H9 (cell line): ENCODE results near the gene HAUS1. TPM values are rescaled to one million over a fixed set of nuclear protein-coding genes. Genes with fewer than 3 reads are reported as not detected.

ENCODE experiments used
- DNase-seq: peaks from one replicate; pipeline ENCODE4 v3.0.0-alpha.2; 2017
- H2AFZ ChIP-seq: one replicate; pipeline ENCODE4 v1.6.1; 2013; ENCODE audit warnings: mild to moderate bottlenecking, low read length, control low read depth, moderate library complexity
- H2AK5ac ChIP-seq: 2 replicates; pipeline ENCODE4 v1.6.1; 2013; ENCODE audit warnings: low read length, control low read depth, mixed read lengths; ENCODE audit not compliant: insufficient read length
- H2BK120ac ChIP-seq: one replicate; pipeline ENCODE4 v1.6.1; 2013; ENCODE audit warnings: low read depth, mild to moderate bottlenecking, low read length, control low read depth, inconsistent platforms; ENCODE audit not compliant: poor library complexity, severe bottlenecking
- H2BK12ac ChIP-seq: 2 replicates; pipeline ENCODE4 v1.6.1; 2013; ENCODE audit warnings: low read length, control low read depth, mixed read lengths, low read depth; ENCODE audit not compliant: insufficient read length
- H2BK15ac ChIP-seq: 2 replicates; pipeline ENCODE4 v1.6.1; 2013; ENCODE audit warnings: low read depth, low read length, control low read depth
- H2BK20ac ChIP-seq: one replicate; pipeline ENCODE4 v1.6.1; 2013; ENCODE audit warnings: low read depth, mild to moderate bottlenecking, low read length, control low read depth, inconsistent platforms; ENCODE audit not compliant: poor library complexity, severe bottlenecking
- H2BK5ac ChIP-seq: 2 replicates; pipeline ENCODE4 v1.6.1; 2013; ENCODE audit warnings: low read length, control low read depth, mixed read lengths; ENCODE audit not compliant: insufficient read length
- H3K14ac ChIP-seq: 2 replicates; pipeline ENCODE4 v1.6.1; 2013; ENCODE audit warnings: low read length, control low read depth; ENCODE audit not compliant: insufficient read depth
- H3K18ac ChIP-seq: 2 replicates; pipeline ENCODE4 v1.6.1; 2013; ENCODE audit warnings: low read depth, mild to moderate bottlenecking, mixed read lengths, low read length, control low read depth; ENCODE audit not compliant: insufficient read length
- H3K23ac ChIP-seq: 2 replicates; pipeline ENCODE4 v1.6.1; 2013; ENCODE audit warnings: low read length, control low read depth, mixed read lengths, low read depth; ENCODE audit not compliant: insufficient read length
- H3K23me2 ChIP-seq: 2 replicates; pipeline ENCODE4 v1.6.1; 2013; ENCODE audit warnings: low read depth, mild to moderate bottlenecking, mixed read lengths, low read length, control low read depth; ENCODE audit not compliant: insufficient read length, poor library complexity, severe bottlenecking
- H3K27ac ChIP-seq: 2 replicates; pipeline ENCODE4 v1.5.1; 2013; ENCODE audit warnings: low read length, control low read depth, mixed read lengths, low read depth; ENCODE audit not compliant: insufficient read length
- H3K27me3 ChIP-seq: 2 replicates; pipeline ENCODE4 v1.6.1; 2013; ENCODE audit warnings: low read length, control low read depth, inconsistent platforms; ENCODE audit not compliant: insufficient read depth
- H3K4ac ChIP-seq: 2 replicates; pipeline ENCODE4 v1.6.1; 2013; ENCODE audit warnings: low read depth, mild to moderate bottlenecking, control low read depth, inconsistent platforms, low read length, moderate library complexity
- H3K4me1 ChIP-seq: 2 replicates; pipeline ENCODE4 v1.6.1; 2013; ENCODE audit warnings: low read length, control low read depth, inconsistent platforms; ENCODE audit not compliant: insufficient read depth
- H3K4me2 ChIP-seq: 2 replicates; pipeline ENCODE4 v1.6.1; 2013; ENCODE audit warnings: low read length, control low read depth, mixed read lengths; ENCODE audit not compliant: insufficient read length, insufficient read depth
- H3K56ac ChIP-seq: 2 replicates; pipeline ENCODE4 v1.6.1; 2013; ENCODE audit warnings: low read depth, mild to moderate bottlenecking, mixed read lengths, low read length, control low read depth; ENCODE audit not compliant: insufficient read length
- H3K79me1 ChIP-seq: 2 replicates; pipeline ENCODE4 v1.6.1; 2013; ENCODE audit warnings: low read depth, mild to moderate bottlenecking, moderate library complexity, low read length, control low read depth, inconsistent platforms; ENCODE audit not compliant: insufficient read depth, poor library complexity, severe bottlenecking
- H3K79me2 ChIP-seq: 2 replicates; pipeline ENCODE4 v1.6.1; 2013; ENCODE audit warnings: low read length, control low read depth, inconsistent platforms; ENCODE audit not compliant: insufficient read depth
- H3K9ac ChIP-seq: 2 replicates; pipeline ENCODE4 v1.6.1; 2013; ENCODE audit warnings: low read length, control low read depth, mixed read lengths; ENCODE audit not compliant: insufficient read length; ENCODE audit errors: extremely low read depth
- H3K9me3 ChIP-seq: one replicate; pipeline ENCODE4 v1.6.1; 2013; ENCODE audit warnings: low read depth, low read length, inconsistent platforms; ENCODE audit not compliant: control insufficient read depth
- H3T11ph ChIP-seq: one replicate; pipeline ENCODE4 v1.6.1; 2013; ENCODE audit warnings: mild to moderate bottlenecking, low read length, control low read depth, inconsistent platforms
- H4K20me1 ChIP-seq: one replicate; pipeline ENCODE4 v1.6.1; 2013; ENCODE audit not compliant: control insufficient read depth, insufficient read length, insufficient read depth
- H4K5ac ChIP-seq: 2 replicates; pipeline ENCODE4 v1.6.1; 2013; ENCODE audit warnings: low read depth, mild to moderate bottlenecking, mixed read lengths, low read length, control low read depth; ENCODE audit not compliant: insufficient read length
- H4K8ac ChIP-seq: replicated peaks from 2 replicates; pipeline ENCODE4 v1.6.1; 2013; ENCODE audit warnings: low read length, control low read depth, mixed read lengths, low read depth; ENCODE audit not compliant: insufficient read length
- H4K91ac ChIP-seq: 2 replicates; pipeline ENCODE4 v1.6.1; 2013; ENCODE audit warnings: low read depth, mild to moderate bottlenecking, moderate library complexity, mixed read lengths, low read length, control low read depth; ENCODE audit not compliant: insufficient read length
- H3K27ac Mint-ChIP-seq, 3 experiments: 2 replicates in 2 of 3; 3 replicates in 1 of 3; pipeline ENCODE4 v1.8.0; 2020 to 2021; ENCODE audit warnings: mixed read lengths in 3 of 3, mild to moderate bottlenecking in 1 of 3, moderate library complexity in 1 of 3
- H3K27me3 Mint-ChIP-seq: 2 replicates; pipeline ENCODE4 v1.8.0; 2021; ENCODE audit warnings: low read depth, mild to moderate bottlenecking, moderate library complexity, mixed read lengths
- H3K36me3 Mint-ChIP-seq, 3 experiments: 2 replicates in 2 of 3; 3 replicates in 1 of 3; pipeline ENCODE4 v1.8.0; 2020 to 2021; ENCODE audit warnings: low read depth in 3 of 3, mixed read lengths in 3 of 3; ENCODE audit not compliant: insufficient read depth in 1 of 3
- H3K4me1 Mint-ChIP-seq, 2 experiments: 2 replicates each; pipeline ENCODE4 v1.8.0; 2020; ENCODE audit warnings: mixed read lengths in 2 of 2
- H3K4me3 Mint-ChIP-seq, 2 experiments: 2 replicates in 1 of 2; 3 replicates in 1 of 2; pipeline ENCODE4 v1.8.0; 2020 to 2021; ENCODE audit warnings: mild to moderate bottlenecking in 2 of 2, mixed read lengths in 2 of 2, moderate library complexity in 1 of 2
- H3K9me3 Mint-ChIP-seq, 2 experiments: 2 replicates in 1 of 2; 3 replicates in 1 of 2; pipeline ENCODE4 v1.8.0; 2020; ENCODE audit warnings: mild to moderate bottlenecking in 2 of 2, mixed read lengths in 2 of 2, moderate library complexity in 1 of 2
- WGBS: extraction: QIAGEN DNeasy Blood & Tissue Kit; methylation state at CpG from one replicate; pipeline ENCODE4 v1.1.7; 2013; ENCODE audit warnings: missing lambda C conversion rate, low lambda C conversion rate, mixed read lengths; ENCODE audit not compliant: insufficient read length; ENCODE audit errors: extremely low coverage; 5-methylcytosine and 5-hydroxymethylcytosine counted together
- total RNA-seq: library from RNA; stranded (reverse); gene quantifications from 2 replicates; pipeline ENCODE4 v1.2.1, GENCODE V29; 2021
- TF ChIP-seq, protein P1 (sequence below): fragments of 200-600 bp; sonication (generic); conservative IDR thresholded peaks from 3 replicates; pipeline ENCODE4 v1.8.0; 2021; ENCODE audit warnings: antibody characterized with exemption, mild to moderate bottlenecking

Gene HAUS1
- total RNA-seq, 1 experiment from 2014 or later, result 87.0 TPM

DNA sequence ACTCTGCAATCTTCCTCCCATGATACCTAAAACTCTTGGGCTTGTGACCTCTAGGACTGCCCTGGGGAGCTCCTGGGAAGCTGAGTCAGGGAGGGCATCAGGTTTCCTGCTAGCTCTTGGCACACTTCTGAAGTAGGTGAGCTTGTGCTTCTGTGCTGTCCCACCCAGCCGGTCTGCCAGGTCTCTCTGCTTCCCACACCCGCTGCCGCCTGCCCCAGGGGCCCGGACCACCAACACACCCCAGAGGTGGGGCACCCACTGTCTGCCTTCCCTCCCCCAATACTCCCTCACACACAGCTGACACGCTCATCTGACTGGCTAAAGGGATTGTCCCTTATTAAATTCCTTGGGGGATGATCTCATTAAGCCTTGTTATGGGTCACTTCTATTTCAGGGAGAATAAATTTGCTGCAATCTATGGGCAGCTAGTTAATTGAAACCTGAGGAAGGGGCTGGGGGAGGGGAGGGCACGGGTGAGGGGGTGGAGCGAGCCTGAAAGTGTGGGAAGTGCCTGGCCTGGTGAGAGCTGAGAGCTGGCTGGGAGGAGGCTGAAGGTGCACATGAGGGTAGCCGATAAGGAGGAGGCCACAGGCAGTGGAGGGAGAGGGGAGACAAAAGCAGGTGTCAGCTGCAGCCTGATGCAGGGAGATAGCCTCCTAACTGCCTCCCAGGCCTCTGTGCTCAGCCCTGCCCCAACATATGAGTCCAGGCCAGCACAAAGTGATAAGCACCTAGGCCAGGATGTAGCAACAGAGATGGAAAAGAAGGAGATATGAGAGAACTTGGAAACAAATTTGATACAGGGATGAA, 48.8 kb downstream of the HAUS1 start:
- DNase-seq, result peak; percentile 58
- Histone ChIP-seq H4K91ac (no peak overlapping the region), H3K14ac (no peak overlapping the region), H4K20me1 (no peaks in the 10 kb centered on the region), H4K8ac (no peak overlapping the region), H2BK15ac (no peak overlapping the region), H3K79me2 (no peaks in the 10 kb centered on the region), H2BK5ac (no peak overlapping the region), H2BK120ac (no peak overlapping the region), H2BK20ac (no peak overlapping the region), H2AK5ac (no peak overlapping the region), H3K56ac (no peak overlapping the region), H3K9me3 (no peaks in the 10 kb centered on the region), H3T11ph (no peak overlapping the region), H3K9ac (no peak overlapping the region), H3K23ac (no peak overlapping the region), H3K18ac (no peak overlapping the region), H3K23me2 (no peaks in the 10 kb centered on the region), H3K79me1 (no peaks in the 10 kb centered on the region), H2BK12ac (no peak overlapping the region), H3K27me3 (no peaks in the 10 kb centered on the region), H3K4me1 (peaks cover 6% of the 10 kb centered on the region; the same call in 1 of the 2 replicates), H3K4ac (no peak overlapping the region), H2AFZ (no peak overlapping the region), H4K5ac (no peak overlapping the region), H3K27ac (no peak overlapping the region), H3K4me2 (no peak overlapping the region)
- peak overlapping the region in 1 of 2 experiments; percentile 37; a peak in 1 of 5 replicates for H3K4me3 Mint-ChIP-seq
- no CpG with 5 or more reads among the region's 8 CpGs for WGBS
- H3K27ac Mint-ChIP-seq, result peak overlapping the region in 1 of 3 experiments; percentile 31; a peak in 2 of 7 replicates
- peaks cover 29 to 43% of the 10 kb centered on the region in 2 experiments for H3K4me1 Mint-ChIP-seq
- no peaks in the 10 kb centered on the region for H3K9me3 Mint-ChIP-seq
- peaks cover 0 to 4% (median 0%) of the 10 kb centered on the region in 3 experiments; a peak in 2 of 7 replicates for H3K36me3 Mint-ChIP-seq
- peaks cover 2% of the 10 kb centered on the region; the same call in 1 of the 2 replicates for H3K27me3 Mint-ChIP-seq
- TF ChIP-seq, protein P1, sequence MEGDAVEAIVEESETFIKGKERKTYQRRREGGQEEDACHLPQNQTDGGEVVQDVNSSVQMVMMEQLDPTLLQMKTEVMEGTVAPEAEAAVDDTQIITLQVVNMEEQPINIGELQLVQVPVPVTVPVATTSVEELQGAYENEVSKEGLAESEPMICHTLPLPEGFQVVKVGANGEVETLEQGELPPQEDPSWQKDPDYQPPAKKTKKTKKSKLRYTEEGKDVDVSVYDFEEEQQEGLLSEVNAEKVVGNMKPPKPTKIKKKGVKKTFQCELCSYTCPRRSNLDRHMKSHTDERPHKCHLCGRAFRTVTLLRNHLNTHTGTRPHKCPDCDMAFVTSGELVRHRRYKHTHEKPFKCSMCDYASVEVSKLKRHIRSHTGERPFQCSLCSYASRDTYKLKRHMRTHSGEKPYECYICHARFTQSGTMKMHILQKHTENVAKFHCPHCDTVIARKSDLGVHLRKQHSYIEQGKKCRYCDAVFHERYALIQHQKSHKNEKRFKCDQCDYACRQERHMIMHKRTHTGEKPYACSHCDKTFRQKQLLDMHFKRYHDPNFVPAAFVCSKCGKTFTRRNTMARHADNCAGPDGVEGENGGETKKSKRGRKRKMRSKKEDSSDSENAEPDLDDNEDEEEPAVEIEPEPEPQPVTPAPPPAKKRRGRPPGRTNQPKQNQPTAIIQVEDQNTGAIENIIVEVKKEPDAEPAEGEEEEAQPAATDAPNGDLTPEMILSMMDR, result no peak
